HG02885 (cell line): Measurements from ENCODE around the gene LCA5.
"Not testable (repeated sequence)": the region's sequence is repeated elsewhere in the genome, so short reads cannot be mapped to it uniquely, and the experiment has no call there.

ENCODE experiments used
- ATAC-seq: cut with Tn5 transposase; IDR thresholded peaks from one replicate; pipeline ENCODE4 v1.9.1; 2021; ENCODE audit warnings: mild to moderate bottlenecking; ENCODE audit not compliant: unreplicated experiment, poor library complexity

Gene LCA5

GRCh38 chr6:79468116-79468515 lies 69.1 kb downstream of the LCA5 start:
- no peak for ATAC-seq

GRCh38 chr6:79467716-79468115 lies 69.5 kb downstream of the LCA5 start:
- ATAC-seq, result no peak

- no peak for ATAC-seq
Observed at GRCh38 chr6:79466207-79466834, 70.9 kb downstream of the LCA5 start.

GRCh38 chr6:79465381-79465780 lies 71.8 kb downstream of the LCA5 start:
- no peak for ATAC-seq

GRCh38 chr6:79463621-79464050 lies 73.6 kb downstream of the LCA5 start:
- ATAC-seq, result no peak

GRCh38 chr6:79461205-79461604 lies 76.0 kb downstream of the LCA5 start:
- no peak for ATAC-seq

- no peak for ATAC-seq
Observed at GRCh38 chr6:79455446-79455845, 81.8 kb downstream of the LCA5 start.

GRCh38 chr6:79453558-79454042 lies 83.6 kb downstream of the LCA5 start:
- peak; percentile 49 for ATAC-seq

- ATAC-seq, result no peak
Observed at GRCh38 chr6:79450984-79451383, 86.2 kb downstream of the LCA5 start.

- no peak for ATAC-seq
Observed at GRCh38 chr6:79446006-79446405, 91.2 kb downstream of the LCA5 start.

- not testable (repeated sequence) for ATAC-seq
Observed at GRCh38 chr6:79443876-79444275, 93.4 kb downstream of the LCA5 start.

GRCh38 chr6:79441192-79441591 lies 96.0 kb downstream of the LCA5 start:
- no peak for ATAC-seq

GRCh38 chr6:79440598-79440997 lies 96.6 kb downstream of the LCA5 start:
- peak; percentile 87 for ATAC-seq

GRCh38 chr6:79438030-79438429 lies 99.2 kb downstream of the LCA5 start:
- ATAC-seq, result no peak

- no peak for ATAC-seq
Observed at GRCh38 chr6:79436241-79436640, 101.0 kb downstream of the LCA5 start.

GRCh38 chr6:79435746-79436145 lies 101.5 kb downstream of the LCA5 start:
- ATAC-seq, result no peak
